ENCODE data around the gene OSM.

- TF ChIP-seq CTCF (optimal IDR thresholded peaks at IDR 0.05 in 1 of 3, IDR thresholded peaks at IDR 0.05 in 1 of 3, conservative IDR thresholded peaks at IDR 0.05 in 1 of 3; ENCODE audit: extremely low read depth in 1 of 3, insufficient read depth in 2 of 3, low read length in 3 of 3) (no peak), EZH2 (IDR thresholded peaks at IDR 0.05; ENCODE audit: low read length) (no peak)
Observed at GRCh38 chr22:30294830-30295229, 28.2 kb upstream of the OSM start.
